Stimulated activated CD4-positive, alpha-beta T cell treated with anti-CD3 and anti-CD28 coated beads, TNF-alpha, amount 100 ng/mL, for 24 hours (primary cell): ENCODE results near the gene RGR.

ENCODE experiments used
- DNase-seq, 3 experiments: peaks; one replicate each; pipeline ENCODE4 v3.0.0-alpha.2; 2020; ENCODE audit warnings: low read depth in 3 of 3

Gene RGR

GRCh38 chr10:84221916-84222315 is 22.9 kb upstream of the RGR start:
- DNase-seq, result no peak

- DNase-seq, result no peak
Observed at GRCh38 chr10:84224411-84225028, 20.3 kb upstream of the RGR start.

GRCh38 chr10:84225427-84226173 is 19.3 kb upstream of the RGR start, which contains the start of gene LRIT2:
Gene LRIT2, minus strand, starts transcription at chr10:84225544. Its CDS starts 24 bp downstream, at chr10:84225520.
- DNase-seq, result no peak

- DNase-seq, result no peak
Observed at GRCh38 chr10:84226616-84227015, 18.2 kb upstream of the RGR start.

GRCh38 chr10:84227810-84228209 is 17.0 kb upstream of the RGR start:
- DNase-seq, result no peak

GRCh38 chr10:84230359-84230758 is 14.5 kb upstream of the RGR start:
- DNase-seq, result no peak

- no peak for DNase-seq
Observed at GRCh38 chr10:84232376-84232775, 12.5 kb upstream of the RGR start.

- DNase-seq, result no peak
Observed at GRCh38 chr10:84233940-84234339, 10.9 kb upstream of the RGR start.

GRCh38 chr10:84234479-84234878 is 10.4 kb upstream of the RGR start:
- no peak for DNase-seq

GRCh38 chr10:84235096-84235495 is 9.8 kb upstream of the RGR start:
- DNase-seq, result no peak

GRCh38 chr10:84236807-84237198 is 8.1 kb upstream of the RGR start:
- DNase-seq, result no peak

- DNase-seq, result no peak
Observed at GRCh38 chr10:84237199-84238051, 7.4 kb upstream of the RGR start.

GRCh38 chr10:84238909-84239308 is 5.9 kb upstream of the RGR start:
- DNase-seq, result no peak

GRCh38 chr10:84241185-84241790 is 3.6 kb upstream of the RGR start, which contains the start of gene LRIT1:
Gene LRIT1, minus strand, starts transcription at chr10:84241546. Its CDS starts 107 bp downstream, at chr10:84241439.
- no peak for DNase-seq

GRCh38 chr10:84243759-84244158 is 1.1 kb upstream of the RGR start:
- no peak for DNase-seq

- DNase-seq, result no peak
Observed at GRCh38 chr10:84247496-84247895, 2.6 kb downstream of the RGR start.

GRCh38 chr10:84248794-84249193 is 3.9 kb downstream of the RGR start:
- DNase-seq, result no peak

GRCh38 chr10:84254552-84255478 is 10.0 kb downstream of the RGR start:
- no peak for DNase-seq

GRCh38 chr10:84256510-84257342 is 11.9 kb downstream of the RGR start:
- DNase-seq, result peak in 2 of 3 experiments; percentile 4 to 61
